ENCODE measurements around the gene UBXN6.

UBXN6 gene

GRCh38 chr19:4452230-4452990 is 5.2 kb downstream of the UBXN6 start:
- FAIRE-seq (no peak), DNase-seq (ENCODE audit: insufficient read length, low spot score) (no peak)
- TF ChIP-seq POLR2A (IDR thresholded peaks at IDR 0.05; ENCODE audit: low read depth, low read length): no peak
- no peak for TF ChIP-seq TAF1 (IDR thresholded peaks at IDR 0.05; ENCODE audit: low read depth, low read length)
- no peak for TF ChIP-seq POU2F2 (IDR thresholded peaks at IDR 0.05; ENCODE audit: low read depth, low read length)
- no peak for TF ChIP-seq POLR2AphosphoS5 (IDR thresholded peaks at IDR 0.05; ENCODE audit: low read depth, low read length)
- no peak for TF ChIP-seq SPI1 (IDR thresholded peaks at IDR 0.05; ENCODE audit: low read depth, low read length)
- no peak for TF ChIP-seq PAX5 (IDR thresholded peaks at IDR 0.05; ENCODE audit: insufficient read depth, low read length, severe bottlenecking)

GRCh38 chr19:4449639-4450028 is 8.0 kb downstream of the UBXN6 start:
- FAIRE-seq (no peak), DNase-seq (ENCODE audit: insufficient read length, low spot score) (no peak)
- TF ChIP-seq POLR2AphosphoS5 (IDR thresholded peaks at IDR 0.05; ENCODE audit: low read depth, low read length): no peak
- no peak for TF ChIP-seq POLR2A (IDR thresholded peaks at IDR 0.05; ENCODE audit: low read depth, low read length)
- no peak for TF ChIP-seq PAX5 (IDR thresholded peaks at IDR 0.05; ENCODE audit: insufficient read depth, low read length, severe bottlenecking)
- TF ChIP-seq POU2F2 (IDR thresholded peaks at IDR 0.05; ENCODE audit: low read depth, low read length): no peak

- peak; percentile 14 for DNase-seq (ENCODE audit: insufficient read length, low spot score)
- no peak for TF ChIP-seq SPI1 (IDR thresholded peaks at IDR 0.05; ENCODE audit: low read depth, low read length)
- TF ChIP-seq POLR2AphosphoS5 (IDR thresholded peaks at IDR 0.05; ENCODE audit: low read depth, low read length): 0 out of 2 replicates have a peak, but pooled peaks have one; percentile 34
- FAIRE-seq: no peak
These were observed 8.5 kb downstream of the UBXN6 start for GRCh38 chr19:4449022-4449638.

GRCh38 chr19:4448147-4448985 is 9.2 kb downstream of the UBXN6 start:
- FAIRE-seq (no peak), DNase-seq (ENCODE audit: insufficient read length, low spot score) (peak; percentile 16)
- TF ChIP-seq POU2F2 (IDR thresholded peaks at IDR 0.05; ENCODE audit: low read depth, low read length) (no peak), SPI1 (IDR thresholded peaks at IDR 0.05; ENCODE audit: low read depth, low read length) (no peak), POLR2A (IDR thresholded peaks at IDR 0.05; ENCODE audit: low read depth, low read length) (no peak), TAF1 (IDR thresholded peaks at IDR 0.05; ENCODE audit: low read depth, low read length) (no peak), PAX5 (IDR thresholded peaks at IDR 0.05; ENCODE audit: insufficient read depth, low read length, severe bottlenecking) (no peak), POLR2AphosphoS5 (IDR thresholded peaks at IDR 0.05; ENCODE audit: low read depth, low read length) (no peak)

GRCh38 chr19:4447327-4448146 is 10.1 kb downstream of the UBXN6 start:
- peak; percentile 8 for DNase-seq (ENCODE audit: insufficient read length, low spot score)
- FAIRE-seq: no peak
- TF ChIP-seq POU2F2 (IDR thresholded peaks at IDR 0.05; ENCODE audit: low read depth, low read length) (no peak), POLR2A (IDR thresholded peaks at IDR 0.05; ENCODE audit: low read depth, low read length) (no peak), PAX5 (IDR thresholded peaks at IDR 0.05; ENCODE audit: insufficient read depth, low read length, severe bottlenecking) (no peak), SPI1 (IDR thresholded peaks at IDR 0.05; ENCODE audit: low read depth, low read length) (no peak), TAF1 (IDR thresholded peaks at IDR 0.05; ENCODE audit: low read depth, low read length) (no peak), POLR2AphosphoS5 (IDR thresholded peaks at IDR 0.05; ENCODE audit: low read depth, low read length) (no peak)

GRCh38 chr19:4446704-4447200 is 10.8 kb downstream of the UBXN6 start:
- FAIRE-seq: no peak
- TF ChIP-seq TAF1 (IDR thresholded peaks at IDR 0.05; ENCODE audit: low read depth, low read length): no peak
- TF ChIP-seq SPI1 (IDR thresholded peaks at IDR 0.05; ENCODE audit: low read depth, low read length): no peak
- no peak for TF ChIP-seq POLR2A (IDR thresholded peaks at IDR 0.05; ENCODE audit: low read depth, low read length)
- no peak for TF ChIP-seq PAX5 (IDR thresholded peaks at IDR 0.05; ENCODE audit: insufficient read depth, low read length, severe bottlenecking)
- TF ChIP-seq POLR2AphosphoS5 (IDR thresholded peaks at IDR 0.05; ENCODE audit: low read depth, low read length): no peak
- DNase-seq (ENCODE audit: insufficient read length, low spot score): peak; percentile 12

GRCh38 chr19:4445963-4446703 is 11.5 kb downstream of the UBXN6 start:
- peak; percentile 24; the same call in 1 of the 2 replicates for TF ChIP-seq POLR2AphosphoS5 (IDR thresholded peaks at IDR 0.05; ENCODE audit: low read depth, low read length)
- no peak for TF ChIP-seq POU2F2 (IDR thresholded peaks at IDR 0.05; ENCODE audit: low read depth, low read length)
- no peak for FAIRE-seq

More at GRCh38 chr19:4445963-4446703, 11.5 kb downstream of the UBXN6 start:
- DNase-seq (ENCODE audit: insufficient read length, low spot score): peak; percentile 19
